HCT116 (cell line): ENCODE measurements around the gene LY6G6F.

Experiments used
- CEBPB ChIP-seq: IDR thresholded peaks from 2 replicates; pipeline ENCODE4 v1.6.1; 2012; ENCODE audit warnings: low read depth
- EZH2 ChIP-seq: fragments of 200-600 bp; sonication (generic); IDR thresholded peaks from 2 replicates; pipeline ENCODE4 v1.6.1; 2017; ENCODE audit warnings: antibody characterized with exemption, mixed run types
- EZH2phosphoT487 ChIP-seq: fragments of 200-600 bp; IDR thresholded peaks from 2 replicates; pipeline ENCODE4 v1.6.1; 2018; ENCODE audit warnings: antibody characterized with exemption, borderline replicate concordance
- FOSL1 ChIP-seq: IDR thresholded peaks from 2 replicates; pipeline ENCODE4 v1.6.1; 2012; ENCODE audit warnings: low read depth
- POLR2A ChIP-seq: IDR thresholded peaks from 2 replicates; pipeline ENCODE4 v1.7.0; 2011; ENCODE audit warnings: borderline replicate concordance; ENCODE audit not compliant: insufficient read depth, insufficient read length; ENCODE audit errors: extremely low read depth
- POLR2AphosphoS5 ChIP-seq: IDR thresholded peaks from 2 replicates; pipeline ENCODE4 v1.6.1; 2011; ENCODE audit warnings: mild to moderate bottlenecking, low read depth, low read length, moderate library complexity
- TF ChIP-seq, protein P1 (sequence below), 3 experiments: fragments of 200-600 bp in 1 of 3; sonication (generic) in 1 of 3; IDR thresholded peaks in 2 of 3; conservative IDR thresholded peaks in 1 of 3; 2 replicates each; pipeline ENCODE4 v1.5.1; 2012 to 2017; ENCODE audit warnings: low read depth in 2 of 3, low read length in 2 of 3, antibody characterized with exemption in 1 of 3, borderline replicate concordance in 1 of 3, control low read depth in 1 of 3, mild to moderate bottlenecking in 1 of 3, mixed read lengths in 1 of 3, mixed run types in 1 of 3, moderate library complexity in 1 of 3; ENCODE audit not compliant: insufficient read depth in 1 of 3
- TF ChIP-seq, protein P2 (sequence below): IDR thresholded peaks from 2 replicates; pipeline ENCODE4 v1.6.1; 2012
- TF ChIP-seq, protein P3 (sequence below): IDR thresholded peaks from 2 replicates; pipeline ENCODE4 v1.6.1; 2012; ENCODE audit warnings: low read depth

DNA sequence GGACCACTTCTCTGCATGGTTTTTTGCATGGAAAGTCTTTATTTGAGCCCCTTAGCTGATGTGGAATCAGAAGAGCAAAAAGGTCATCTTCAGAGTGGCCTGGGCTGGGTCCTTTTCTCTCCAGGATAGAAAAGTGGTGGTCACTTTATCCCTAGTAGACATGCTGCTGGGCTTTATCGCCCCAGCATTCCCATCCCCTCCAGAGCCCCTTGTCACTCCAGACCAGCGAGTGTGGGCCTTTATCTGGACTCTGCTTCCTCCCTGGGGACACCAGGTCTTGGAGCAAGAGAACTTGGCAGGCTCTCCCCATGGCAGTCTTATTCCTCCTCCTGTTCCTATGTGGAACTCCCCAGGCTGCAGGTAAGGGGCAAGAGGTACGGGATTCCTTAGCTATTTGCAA is at the start of gene LY6G6F:
- TF ChIP-seq FOSL1 (no peak), POLR2AphosphoS5 (no peak), EZH2 (no peak), EZH2phosphoT487 (no peak), POLR2A (no peak), CEBPB (no peak)
- TF ChIP-seq, protein P1, sequence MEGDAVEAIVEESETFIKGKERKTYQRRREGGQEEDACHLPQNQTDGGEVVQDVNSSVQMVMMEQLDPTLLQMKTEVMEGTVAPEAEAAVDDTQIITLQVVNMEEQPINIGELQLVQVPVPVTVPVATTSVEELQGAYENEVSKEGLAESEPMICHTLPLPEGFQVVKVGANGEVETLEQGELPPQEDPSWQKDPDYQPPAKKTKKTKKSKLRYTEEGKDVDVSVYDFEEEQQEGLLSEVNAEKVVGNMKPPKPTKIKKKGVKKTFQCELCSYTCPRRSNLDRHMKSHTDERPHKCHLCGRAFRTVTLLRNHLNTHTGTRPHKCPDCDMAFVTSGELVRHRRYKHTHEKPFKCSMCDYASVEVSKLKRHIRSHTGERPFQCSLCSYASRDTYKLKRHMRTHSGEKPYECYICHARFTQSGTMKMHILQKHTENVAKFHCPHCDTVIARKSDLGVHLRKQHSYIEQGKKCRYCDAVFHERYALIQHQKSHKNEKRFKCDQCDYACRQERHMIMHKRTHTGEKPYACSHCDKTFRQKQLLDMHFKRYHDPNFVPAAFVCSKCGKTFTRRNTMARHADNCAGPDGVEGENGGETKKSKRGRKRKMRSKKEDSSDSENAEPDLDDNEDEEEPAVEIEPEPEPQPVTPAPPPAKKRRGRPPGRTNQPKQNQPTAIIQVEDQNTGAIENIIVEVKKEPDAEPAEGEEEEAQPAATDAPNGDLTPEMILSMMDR (IDR thresholded peaks at IDR 0.05 in 2 of 3, conservative IDR thresholded peaks at IDR 0.05 in 1 of 3; ENCODE audit: borderline replicate concordance in 1 of 3, insufficient read depth in 1 of 3, low read depth in 2 of 3, low read length in 2 of 3) = no peak
- TF ChIP-seq, protein P2, sequence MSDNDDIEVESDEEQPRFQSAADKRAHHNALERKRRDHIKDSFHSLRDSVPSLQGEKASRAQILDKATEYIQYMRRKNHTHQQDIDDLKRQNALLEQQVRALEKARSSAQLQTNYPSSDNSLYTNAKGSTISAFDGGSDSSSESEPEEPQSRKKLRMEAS = no peak
- TF ChIP-seq, protein P3, sequence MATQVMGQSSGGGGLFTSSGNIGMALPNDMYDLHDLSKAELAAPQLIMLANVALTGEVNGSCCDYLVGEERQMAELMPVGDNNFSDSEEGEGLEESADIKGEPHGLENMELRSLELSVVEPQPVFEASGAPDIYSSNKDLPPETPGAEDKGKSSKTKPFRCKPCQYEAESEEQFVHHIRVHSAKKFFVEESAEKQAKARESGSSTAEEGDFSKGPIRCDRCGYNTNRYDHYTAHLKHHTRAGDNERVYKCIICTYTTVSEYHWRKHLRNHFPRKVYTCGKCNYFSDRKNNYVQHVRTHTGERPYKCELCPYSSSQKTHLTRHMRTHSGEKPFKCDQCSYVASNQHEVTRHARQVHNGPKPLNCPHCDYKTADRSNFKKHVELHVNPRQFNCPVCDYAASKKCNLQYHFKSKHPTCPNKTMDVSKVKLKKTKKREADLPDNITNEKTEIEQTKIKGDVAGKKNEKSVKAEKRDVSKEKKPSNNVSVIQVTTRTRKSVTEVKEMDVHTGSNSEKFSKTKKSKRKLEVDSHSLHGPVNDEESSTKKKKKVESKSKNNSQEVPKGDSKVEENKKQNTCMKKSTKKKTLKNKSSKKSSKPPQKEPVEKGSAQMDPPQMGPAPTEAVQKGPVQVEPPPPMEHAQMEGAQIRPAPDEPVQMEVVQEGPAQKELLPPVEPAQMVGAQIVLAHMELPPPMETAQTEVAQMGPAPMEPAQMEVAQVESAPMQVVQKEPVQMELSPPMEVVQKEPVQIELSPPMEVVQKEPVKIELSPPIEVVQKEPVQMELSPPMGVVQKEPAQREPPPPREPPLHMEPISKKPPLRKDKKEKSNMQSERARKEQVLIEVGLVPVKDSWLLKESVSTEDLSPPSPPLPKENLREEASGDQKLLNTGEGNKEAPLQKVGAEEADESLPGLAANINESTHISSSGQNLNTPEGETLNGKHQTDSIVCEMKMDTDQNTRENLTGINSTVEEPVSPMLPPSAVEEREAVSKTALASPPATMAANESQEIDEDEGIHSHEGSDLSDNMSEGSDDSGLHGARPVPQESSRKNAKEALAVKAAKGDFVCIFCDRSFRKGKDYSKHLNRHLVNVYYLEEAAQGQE = no peak
